ENCODE measurements around the gene STON2.

- TF ChIP-seq SIN3A (IDR thresholded peaks at IDR 0.05; ENCODE audit: borderline replicate concordance, insufficient read depth, low read depth, low read length) = no peak
- no peak for TF ChIP-seq CTCF (IDR thresholded peaks at IDR 0.05)
- TF ChIP-seq REST (IDR thresholded peaks at IDR 0.05; ENCODE audit: insufficient read depth in 1 of 2, low read depth in 2 of 2, low read length in 1 of 2) = no peak
- no peak for TF ChIP-seq POLR2AphosphoS5 (IDR thresholded peaks at IDR 0.05; ENCODE audit: low read depth, low read length)
Observed at GRCh38 chr14:81366884-81367283, 33.2 kb downstream of the STON2 start.
